Activated effector memory CD4-positive, alpha-beta T cell treated with Interleukin-2 at 50 U/mL for 16 hours (primary cell): ENCODE measurements around the gene FPR3.
"Not testable (repeated sequence)": the region's sequence is repeated elsewhere in the genome, so short reads cannot be mapped to it uniquely, and the experiment has no call there.

Experiments
- DNase-seq: peaks from one replicate; pipeline ENCODE4 v3.0.0-alpha.2; 2020

Gene FPR3

GRCh38 chr19:51784922-51785690 is 9.9 kb upstream of the FPR3 start:
- DNase-seq = no peak

GRCh38 chr19:51786646-51787494 is 8.1 kb upstream of the FPR3 start:
- no peak for DNase-seq

DNA sequence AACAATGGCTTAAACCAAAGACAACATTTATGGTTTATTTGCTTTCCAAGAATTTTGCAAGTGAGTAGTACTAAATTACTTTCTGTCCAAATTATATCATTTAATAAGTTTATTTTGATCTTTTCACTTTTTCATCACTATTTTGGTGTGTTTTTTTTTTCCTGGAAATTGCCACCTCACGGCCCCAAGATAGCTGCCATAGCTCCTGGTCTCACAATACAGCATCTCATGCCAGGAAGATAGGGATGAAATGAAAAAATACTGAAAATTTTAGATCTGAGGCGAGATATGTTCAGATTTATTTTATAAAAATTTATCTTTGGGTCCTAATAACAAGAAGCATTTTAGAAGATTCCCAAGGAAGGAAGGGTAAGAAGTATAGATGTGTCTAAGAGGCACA is 6.9 kb upstream of the FPR3 start:
- DNase-seq = no peak

DNA sequence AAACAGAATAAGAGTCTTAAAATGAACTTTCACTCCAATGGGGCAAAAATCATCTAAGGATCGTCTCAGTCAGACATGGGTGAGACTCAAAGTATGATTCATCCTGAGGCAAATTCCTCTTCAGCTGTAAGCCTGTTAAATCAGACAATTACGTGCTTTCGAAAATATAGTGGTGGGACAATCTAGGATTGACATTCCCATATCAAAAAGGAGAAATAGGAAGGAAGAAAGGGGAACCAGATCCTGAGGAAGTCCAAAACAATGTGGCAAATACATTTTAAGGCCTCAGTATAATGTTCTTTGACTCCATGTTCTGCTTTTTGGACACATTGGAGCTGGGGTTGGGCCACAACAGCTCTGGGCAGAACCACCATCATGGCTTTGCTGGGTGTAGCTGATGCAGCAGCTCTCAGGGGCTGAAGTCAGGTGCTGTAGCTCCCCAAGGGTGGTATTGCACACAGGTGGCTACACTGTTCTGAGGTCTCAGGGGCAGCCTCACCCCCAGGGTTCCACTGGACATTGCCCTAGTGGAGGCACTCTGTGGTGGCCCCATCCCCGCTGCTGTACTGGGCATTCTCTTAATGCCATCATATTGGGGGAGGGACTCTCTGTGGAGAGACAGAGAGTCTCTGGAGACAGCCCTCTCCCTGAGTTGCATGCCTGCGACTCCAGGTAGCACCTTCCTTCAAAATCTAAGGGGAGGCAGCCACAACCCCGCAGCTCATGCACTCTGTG is 5.7 kb upstream of the FPR3 start:
- DNase-seq = no peak

DNA sequence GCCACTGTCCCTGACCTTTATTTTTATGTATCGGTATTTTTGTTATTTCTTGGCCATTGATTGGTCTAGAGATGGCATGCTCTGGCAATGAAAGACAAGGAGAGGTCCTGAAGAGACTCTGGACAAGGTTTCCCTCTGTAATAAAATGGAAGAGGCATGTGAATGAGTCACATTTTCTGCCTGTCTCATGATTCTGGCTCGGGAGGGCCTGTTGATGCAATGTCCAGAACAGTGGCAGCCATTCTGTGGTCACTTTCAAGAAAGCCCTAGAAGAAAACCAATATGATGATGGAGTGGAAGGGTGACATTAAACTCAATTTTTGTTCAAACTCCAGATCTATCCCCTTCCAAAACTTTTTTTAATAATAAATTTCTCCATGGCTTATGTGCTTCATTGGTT is 2.0 kb upstream of the FPR3 start:
- DNase-seq = no peak

GRCh38 chr19:51793994-51794393 is 963 bp upstream of the FPR3 start:
- DNase-seq = no peak

- DNase-seq = no peak
Measured at GRCh38 chr19:51796195-51796679, 1.3 kb downstream of the FPR3 start.

DNA sequence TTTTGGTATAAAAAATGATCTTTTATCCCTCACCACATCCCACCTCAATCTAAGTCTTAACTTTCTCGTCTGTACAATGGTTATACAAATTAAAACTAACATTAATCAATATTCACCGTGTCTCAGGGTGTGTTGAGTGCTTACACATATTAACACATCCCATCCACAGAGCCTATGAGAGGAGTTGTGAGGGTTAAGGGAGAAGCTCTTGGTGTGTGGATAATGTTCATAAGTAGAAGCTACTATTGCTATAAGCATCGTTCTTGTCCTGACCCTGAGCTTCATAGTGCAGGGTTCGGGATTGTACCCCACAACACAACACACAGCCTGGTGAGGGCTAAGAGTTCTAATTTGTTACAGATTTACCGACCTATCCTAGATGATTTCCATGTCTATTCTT is 2.5 kb downstream of the FPR3 start:
- no peak for DNase-seq

DNA sequence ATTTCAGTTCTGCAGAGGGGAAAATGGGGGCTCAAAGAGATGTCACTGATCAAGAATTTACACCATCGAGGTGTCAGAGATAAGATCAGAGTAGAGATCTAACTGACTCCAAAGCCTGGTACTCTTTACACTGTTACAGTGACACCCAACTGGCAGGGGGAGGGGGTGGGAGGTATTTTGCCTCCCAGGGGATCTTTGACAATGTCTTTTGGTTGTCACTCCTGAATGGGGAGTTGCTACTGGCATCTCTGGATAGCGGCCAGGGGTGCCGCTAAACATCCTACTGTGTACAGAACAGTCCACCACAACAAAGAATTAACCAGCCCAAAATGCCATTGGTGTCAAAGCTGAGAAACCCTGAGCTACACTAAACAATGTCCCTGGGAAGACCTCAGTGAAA is 3.1 kb downstream of the FPR3 start:
- DNase-seq = no peak

DNA sequence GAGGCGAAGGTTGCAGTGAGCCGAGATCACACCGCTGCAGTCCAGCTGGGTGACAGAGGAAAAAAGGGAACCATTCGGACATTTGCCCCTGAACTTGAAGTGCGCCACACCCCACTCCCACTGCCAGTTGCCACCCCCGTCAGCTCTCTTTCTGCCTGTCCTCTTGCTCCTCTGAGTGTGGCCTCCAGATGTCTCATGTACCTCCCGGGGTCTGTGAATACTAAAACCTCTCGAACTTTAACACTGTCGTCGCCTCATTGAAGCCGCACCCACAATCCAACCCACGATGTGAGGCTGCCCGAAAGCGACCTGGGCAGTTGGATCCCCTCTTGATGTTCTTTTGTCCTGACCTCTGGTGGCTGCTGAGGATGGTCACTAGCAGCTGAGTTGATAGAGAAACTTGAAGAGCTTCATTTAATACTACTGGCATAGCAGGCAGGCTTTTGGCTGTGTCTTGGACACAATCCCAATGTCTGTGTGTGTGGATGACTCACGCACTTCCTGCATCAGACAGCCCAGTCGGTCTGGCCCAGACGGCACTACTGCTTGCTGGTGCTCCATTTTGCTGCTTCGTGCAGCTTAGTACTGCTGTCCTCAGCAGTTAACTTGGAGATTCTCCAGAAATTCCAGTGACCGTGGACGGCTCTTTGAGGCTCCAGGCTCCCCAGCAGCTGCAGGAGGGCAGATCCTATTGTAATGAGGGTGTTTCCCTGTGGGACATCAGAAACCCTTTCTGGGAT is 4.2 kb downstream of the FPR3 start:
- no peak for DNase-seq

DNA sequence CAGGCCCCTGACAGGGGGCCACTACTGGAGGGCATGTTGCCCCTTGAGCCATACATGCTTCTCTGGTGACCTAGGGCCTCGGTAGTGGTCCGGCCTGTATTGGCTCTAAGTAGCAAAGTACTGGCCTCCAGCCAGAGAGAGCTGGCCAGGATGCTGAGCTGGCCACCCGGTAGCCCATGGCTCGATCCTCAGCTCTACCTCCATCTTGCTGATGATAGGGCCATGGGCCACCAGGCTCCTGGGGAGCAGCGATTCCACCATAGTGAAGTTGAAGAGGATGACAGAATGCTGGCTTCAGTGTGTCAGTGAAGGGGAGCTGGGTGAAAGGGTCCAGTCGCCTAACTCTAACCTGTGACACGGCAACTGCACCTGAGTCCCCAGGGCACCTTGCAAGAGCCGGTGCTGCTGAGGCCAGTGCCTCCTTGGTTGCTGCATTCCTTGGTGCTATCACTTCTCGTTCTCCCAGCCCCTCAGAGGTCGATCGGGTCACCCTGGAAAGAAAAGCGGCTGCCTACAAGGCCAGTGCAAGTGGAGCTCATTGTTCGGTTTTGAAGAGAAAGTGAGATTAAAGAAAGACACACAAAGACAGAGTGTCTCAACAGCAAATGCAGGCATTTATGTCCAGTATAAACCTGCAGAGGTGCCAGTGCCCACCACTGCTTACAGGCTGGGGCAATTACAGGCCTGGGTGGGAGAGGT is 5.0 kb downstream of the FPR3 start:
- no peak for DNase-seq

DNA sequence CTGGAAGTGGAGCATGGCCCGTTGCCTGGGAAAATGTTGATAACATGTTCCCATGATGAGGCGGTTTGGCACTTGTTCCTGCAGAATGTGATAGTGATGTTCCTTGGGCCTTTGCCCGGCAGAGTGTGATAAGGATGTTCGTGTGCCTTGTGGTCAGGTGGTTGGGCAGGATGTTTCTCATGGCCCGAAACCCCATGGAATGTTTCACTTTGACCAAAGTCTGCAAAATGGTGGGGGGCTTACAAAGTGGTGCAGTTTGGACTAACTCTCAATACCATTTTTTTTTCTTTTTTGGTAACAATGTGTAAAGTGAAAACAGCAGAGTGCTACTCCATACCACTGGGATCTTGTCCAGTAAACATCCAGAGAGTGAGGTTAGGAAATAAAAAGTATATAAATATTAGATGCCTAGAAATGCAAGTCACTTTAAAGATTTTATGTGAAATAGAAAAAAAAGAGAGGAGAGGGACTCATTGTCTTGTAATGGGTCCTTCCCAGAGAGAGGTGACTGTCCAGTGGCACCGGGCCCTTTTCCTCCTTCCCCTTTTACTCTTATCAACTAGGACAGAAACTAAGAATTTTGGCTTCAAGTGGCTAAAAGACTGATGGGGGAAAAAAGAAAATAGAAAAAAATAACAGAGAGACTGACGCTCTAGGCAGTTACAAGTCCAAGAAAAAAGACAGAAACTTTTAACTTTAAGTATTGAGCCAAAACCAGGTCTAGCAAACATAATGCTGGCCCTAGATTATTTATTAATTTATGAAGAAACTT is 5.7 kb downstream of the FPR3 start:
- DNase-seq = no peak

GRCh38 chr19:51802775-51803174 is 7.8 kb downstream of the FPR3 start:
- no peak for DNase-seq

GRCh38 chr19:51803519-51803918 is 8.6 kb downstream of the FPR3 start:
- DNase-seq = no peak

DNA sequence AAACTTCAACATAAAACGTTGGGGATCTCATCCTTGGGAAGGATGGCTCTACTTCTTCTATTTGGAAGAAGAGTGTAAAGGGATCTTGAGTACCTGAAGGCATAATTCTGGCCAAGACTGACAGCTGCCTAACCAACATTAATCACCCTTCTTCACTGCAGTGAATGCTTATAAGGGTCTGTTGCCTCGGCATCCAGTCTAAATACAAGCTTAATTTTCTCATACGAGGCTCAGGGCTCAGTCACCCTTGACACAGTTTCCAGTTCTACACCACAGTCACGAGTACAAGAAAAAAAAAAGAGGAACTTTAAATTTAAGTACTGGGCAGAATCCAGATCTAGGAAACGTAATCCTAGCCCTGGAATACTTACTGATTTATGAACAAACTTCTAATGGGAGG is 9.0 kb downstream of the FPR3 start:
- DNase-seq = no peak

- DNase-seq = not testable (repeated sequence)
Measured at GRCh38 chr19:51804789-51805188, 9.8 kb downstream of the FPR3 start.

- DNase-seq = not testable (repeated sequence)
Measured at GRCh38 chr19:51805396-51805795, 10.4 kb downstream of the FPR3 start.

- not testable (repeated sequence) for DNase-seq
Measured at GRCh38 chr19:51806571-51806970, 11.6 kb downstream of the FPR3 start.

DNA sequence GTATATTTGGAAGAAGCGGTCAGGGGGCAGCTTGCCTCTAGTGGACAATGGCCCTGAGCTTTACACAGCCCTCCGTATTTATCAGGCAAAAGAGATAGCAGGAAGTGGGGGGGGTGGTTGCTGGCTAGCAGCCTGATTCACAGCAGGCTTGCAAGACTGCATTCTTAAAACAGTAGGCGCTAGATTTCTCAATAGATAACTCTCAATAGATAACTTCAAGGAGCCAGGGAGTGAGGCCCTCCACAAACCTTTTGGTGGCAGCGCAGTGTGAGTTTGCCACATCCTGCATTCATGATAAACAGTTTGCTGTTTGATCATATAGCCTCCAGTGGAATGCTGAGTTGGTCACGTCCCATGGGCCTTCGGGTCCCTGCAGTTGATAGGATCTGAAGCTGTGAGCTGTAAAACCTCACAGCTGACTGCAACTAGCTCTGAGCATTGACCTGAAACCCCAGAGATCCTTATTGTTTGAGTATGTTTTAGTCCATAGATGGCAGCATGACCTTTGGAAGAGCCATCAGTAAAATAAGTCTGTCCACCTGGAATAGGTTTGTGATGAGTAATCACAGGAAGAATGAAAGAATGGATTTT is 12.2 kb downstream of the FPR3 start:
- no peak for DNase-seq

GRCh38 chr19:51807925-51808324 is 13.0 kb downstream of the FPR3 start:
- no peak for DNase-seq
